Liver (tissue), 9 donors: ENCODE data around the gene LPAR1. TPM values are rescaled to one million over a fixed set of nuclear protein-coding genes. Genes with fewer than 3 reads are reported as not detected.

ENCODE experiments used
- DNase-seq: peaks from one replicate; pipeline ENCODE4 v3.0.0-alpha.2; 2017; ENCODE audit warnings: low spot score
- H3K27ac ChIP-seq, 2 donors: one replicate each; pipeline ENCODE4 v1.7.0; 2013; ENCODE audit warnings: inconsistent platforms in 2 of 2, low read length in 2 of 2, control low read depth in 1 of 2, low read depth in 1 of 2, mild to moderate bottlenecking in 1 of 2
- H3K27me3 ChIP-seq, 4 donors: one replicate each; pipeline versions ENCODE4 v1.6.1 to v1.7.0; 2013; ENCODE audit warnings: low read length in 3 of 4, inconsistent platforms in 1 of 4, mild to moderate bottlenecking in 1 of 4, moderate library complexity in 1 of 4; ENCODE audit not compliant: control insufficient read depth in 4 of 4, insufficient read depth in 4 of 4
- H3K36me3 ChIP-seq, 4 donors: one replicate each; pipeline versions ENCODE4 v1.6.1 to v1.7.0; 2013; ENCODE audit warnings: low read length in 3 of 4, mild to moderate bottlenecking in 3 of 4, low read depth in 1 of 4, moderate library complexity in 1 of 4; ENCODE audit not compliant: control insufficient read depth in 4 of 4, insufficient read depth in 3 of 4
- H3K4me1 ChIP-seq, 4 donors: one replicate each; pipeline versions ENCODE4 v1.6.1 to v1.7.0; 2013; ENCODE audit warnings: low read length in 3 of 4, mild to moderate bottlenecking in 3 of 4, moderate library complexity in 1 of 4; ENCODE audit not compliant: control insufficient read depth in 4 of 4, insufficient read depth in 4 of 4
- H3K4me3 ChIP-seq, 3 donors: one replicate each; pipeline versions ENCODE4 v1.6.1 to v1.7.0; 2013; ENCODE audit warnings: low read length in 3 of 3, control low read depth in 1 of 3, low read depth in 1 of 3, mild to moderate bottlenecking in 1 of 3
- H3K9ac ChIP-seq, 2 donors: one replicate each; pipeline ENCODE4 v1.7.0; 2013; ENCODE audit warnings: low read length in 2 of 2, mild to moderate bottlenecking in 2 of 2, moderate library complexity in 2 of 2, control low read depth in 1 of 2, low read depth in 1 of 2
- H3K9me3 ChIP-seq, 4 donors: one replicate each; pipeline versions ENCODE4 v1.6.1 to v1.7.0; 2013; ENCODE audit warnings: low read length in 3 of 4; ENCODE audit not compliant: control insufficient read depth in 4 of 4
- EGR1 ChIP-seq, 2 donors: IDR thresholded peaks; 2 replicates each; pipeline ENCODE4 v1.6.1; 2016 to 2018; ENCODE audit warnings: antibody characterized with exemption in 2 of 2, low read depth in 2 of 2
- FOXA1 ChIP-seq: IDR thresholded peaks from 2 replicates; pipeline ENCODE4 v1.6.1; 2016; ENCODE audit warnings: antibody characterized with exemption
- FOXA2 ChIP-seq: IDR thresholded peaks from 2 replicates; pipeline ENCODE4 v1.6.1; 2016; ENCODE audit warnings: antibody characterized with exemption
- GABPA ChIP-seq, 2 donors: IDR thresholded peaks in 1 of 2; conservative IDR thresholded peaks in 1 of 2; 2 replicates each; pipeline ENCODE4 v1.6.1; 2016; ENCODE audit warnings: antibody characterized with exemption in 2 of 2, mild to moderate bottlenecking in 1 of 2, moderate library complexity in 1 of 2
- HNF4A ChIP-seq, 2 donors: conservative IDR thresholded peaks; 2 replicates each; pipeline ENCODE4 v1.6.1; 2016; ENCODE audit warnings: antibody characterized with exemption in 2 of 2, mild to moderate bottlenecking in 2 of 2
- HNF4G ChIP-seq: IDR thresholded peaks from 2 replicates; pipeline ENCODE4 v1.6.1; 2016; ENCODE audit warnings: antibody characterized with exemption
- JUND ChIP-seq, 2 donors: IDR thresholded peaks; 2 replicates each; pipeline ENCODE4 v1.6.1; 2016; ENCODE audit warnings: antibody characterized with exemption in 2 of 2
- NR2F2 ChIP-seq: IDR thresholded peaks from 2 replicates; pipeline ENCODE4 v1.6.1; 2016; ENCODE audit warnings: antibody characterized with exemption
- RAD21 ChIP-seq, 2 donors: IDR thresholded peaks; 2 replicates each; pipeline ENCODE4 v1.6.1; 2016; ENCODE audit warnings: antibody characterized with exemption in 2 of 2, mild to moderate bottlenecking in 2 of 2
- SP1 ChIP-seq: IDR thresholded peaks from 2 replicates; pipeline ENCODE4 v1.6.1; 2018; ENCODE audit warnings: antibody characterized with exemption, mild to moderate bottlenecking
- TAF1 ChIP-seq: conservative IDR thresholded peaks from 2 replicates; pipeline ENCODE4 v1.6.1; 2016; ENCODE audit warnings: antibody characterized with exemption, mild to moderate bottlenecking
- YY1 ChIP-seq: IDR thresholded peaks from 2 replicates; pipeline ENCODE4 v1.6.1; 2016; ENCODE audit warnings: antibody characterized with exemption, mild to moderate bottlenecking
- WGBS: extraction: QIAGEN DNeasy Blood & Tissue Kit; methylation state at CpG from one replicate; pipeline ENCODE4 v1.1.7; 2013; 5-methylcytosine and 5-hydroxymethylcytosine counted together
- polyA plus RNA-seq, 2 donors: library from polyadenylated mRNA; stranded (reverse) in 1 of 2; unstranded in 1 of 2; fragments of 200-250 nt in 1 of 2; fragments of >200 nt in 1 of 2; fragmentation: Nextera tagmentation in 1 of 2; extraction: Ambion mirVana in 1 of 2; gene quantifications; one replicate each; pipeline versions ENCODE4 v1.2.1 to v1.2.3, GENCODE V29; 2013 to 2015
- total RNA-seq, 2 donors: library from RNA; depleted of rRNA; stranded (reverse); fragments of >200 nt; gene quantifications; one replicate each; pipeline ENCODE4 v1.2.3, GENCODE V29; 2014
- TF ChIP-seq, protein P1 (sequence below): IDR thresholded peaks from 2 replicates; pipeline ENCODE4 v1.6.1; 2016; ENCODE audit warnings: antibody characterized with exemption
- TF ChIP-seq, protein P2 (sequence below): IDR thresholded peaks from 2 replicates; pipeline ENCODE4 v1.6.1; 2016; ENCODE audit warnings: antibody characterized with exemption
- TF ChIP-seq, protein P3 (sequence below): fragments of 150-350 bp; IDR thresholded peaks from 2 replicates; pipeline ENCODE4 v1.5.1; 2017; ENCODE audit warnings: improper control_type of control experiment, low read depth, low read length; ENCODE audit not compliant: missing input control
- TF ChIP-seq, protein P4 (sequence below): IDR thresholded peaks from 2 replicates; pipeline ENCODE4 v1.6.1; 2016; ENCODE audit warnings: antibody characterized with exemption, mild to moderate bottlenecking
- donor health status: healthy.
- donor health status: healthy.
- donor health status: healthy.
- donor health status: healthy.
- donor health status: healthy.

The LPAR1 gene
- total and polyA plus RNA-seq, 4 donors, result 0.51 to 3.6 (median 1.1) TPM

DNA sequence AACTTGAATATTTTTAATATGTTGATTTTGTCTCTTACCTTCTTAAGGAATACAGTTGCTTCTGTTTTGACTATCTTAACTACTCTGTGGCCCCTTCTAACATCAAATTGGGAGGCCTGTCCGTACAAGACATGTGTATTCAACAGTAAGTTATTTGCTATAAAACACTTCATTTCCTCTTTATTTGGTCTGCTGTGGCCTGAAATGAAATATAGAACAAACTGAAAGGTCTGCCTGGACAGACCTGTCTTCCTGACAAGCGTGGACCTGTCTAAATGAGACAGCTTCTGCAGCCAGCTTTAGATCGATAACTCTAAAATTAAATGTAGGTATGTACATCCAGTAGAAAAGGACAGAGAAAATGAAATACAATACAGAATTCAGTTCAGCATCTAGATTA lies 2.2 kb upstream of the LPAR1 start:
- no peak overlapping the region for H3K27ac ChIP-seq
- H3K27me3 ChIP-seq, result peaks cover 0 to 10% (median 4%) of the 10 kb centered on the region in 4 donors
- WGBS, result 90% methylated on average over 3 of the region's 3 CpGs
- no peak for DNase-seq
- peaks cover 0 to 8% (median 3%) of the 10 kb centered on the region in 4 donors for H3K9me3 ChIP-seq
- H3K36me3 ChIP-seq, result no peaks in the 10 kb centered on the region
- H3K9ac ChIP-seq, result no peak overlapping the region
- no peak for TF ChIP-seq GABPA (IDR thresholded peaks at IDR 0.05 in 1 of 2, conservative IDR thresholded peaks at IDR 0.05 in 1 of 2)
- TF ChIP-seq RAD21 (IDR thresholded peaks at IDR 0.05), result no peak
- TF ChIP-seq, protein P1, sequence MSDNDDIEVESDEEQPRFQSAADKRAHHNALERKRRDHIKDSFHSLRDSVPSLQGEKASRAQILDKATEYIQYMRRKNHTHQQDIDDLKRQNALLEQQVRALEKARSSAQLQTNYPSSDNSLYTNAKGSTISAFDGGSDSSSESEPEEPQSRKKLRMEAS, result no peak
- TF ChIP-seq, protein P2, sequence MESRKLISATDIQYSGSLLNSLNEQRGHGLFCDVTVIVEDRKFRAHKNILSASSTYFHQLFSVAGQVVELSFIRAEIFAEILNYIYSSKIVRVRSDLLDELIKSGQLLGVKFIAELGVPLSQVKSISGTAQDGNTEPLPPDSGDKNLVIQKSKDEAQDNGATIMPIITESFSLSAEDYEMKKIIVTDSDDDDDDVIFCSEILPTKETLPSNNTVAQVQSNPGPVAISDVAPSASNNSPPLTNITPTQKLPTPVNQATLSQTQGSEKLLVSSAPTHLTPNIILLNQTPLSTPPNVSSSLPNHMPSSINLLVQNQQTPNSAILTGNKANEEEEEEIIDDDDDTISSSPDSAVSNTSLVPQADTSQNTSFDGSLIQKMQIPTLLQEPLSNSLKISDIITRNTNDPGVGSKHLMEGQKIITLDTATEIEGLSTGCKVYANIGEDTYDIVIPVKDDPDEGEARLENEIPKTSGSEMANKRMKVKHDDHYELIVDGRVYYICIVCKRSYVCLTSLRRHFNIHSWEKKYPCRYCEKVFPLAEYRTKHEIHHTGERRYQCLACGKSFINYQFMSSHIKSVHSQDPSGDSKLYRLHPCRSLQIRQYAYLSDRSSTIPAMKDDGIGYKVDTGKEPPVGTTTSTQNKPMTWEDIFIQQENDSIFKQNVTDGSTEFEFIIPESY, result no peak
- peaks cover 11 to 28% (median 15%) of the 10 kb centered on the region in 4 donors for H3K4me1 ChIP-seq
- H3K4me3 ChIP-seq, result no peak overlapping the region

DNA sequence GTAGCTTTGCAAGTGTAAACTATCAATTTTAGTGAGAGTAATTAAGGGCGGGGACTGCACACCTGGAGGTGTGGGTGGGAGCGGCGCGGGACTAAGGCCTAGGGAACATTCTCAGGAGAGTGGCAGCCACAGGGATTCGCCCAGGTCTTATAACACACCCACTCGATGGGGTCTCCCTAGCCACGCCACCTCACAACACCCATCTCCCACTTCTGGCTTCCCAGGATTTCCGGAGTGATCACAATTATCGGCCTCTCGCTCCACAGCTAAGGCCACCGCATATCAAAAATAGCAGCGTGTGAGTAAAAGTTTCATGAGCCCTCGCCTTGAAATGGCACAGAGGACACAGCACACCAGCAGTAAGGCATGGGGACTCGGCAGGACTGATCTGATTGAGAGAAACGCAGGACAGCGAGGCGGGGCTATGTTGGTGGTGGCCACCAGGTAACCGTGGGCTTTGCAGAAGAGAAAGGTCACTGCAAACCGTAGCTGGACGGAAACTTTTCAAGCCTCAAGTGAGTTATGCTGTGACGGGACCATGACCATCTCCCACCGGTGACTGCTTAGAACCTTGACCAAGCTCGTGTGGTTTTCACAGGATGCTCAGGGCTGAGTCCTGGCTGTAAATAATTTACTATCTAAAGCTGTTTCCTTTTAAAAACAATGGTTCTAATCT lies 1.1 kb upstream of the LPAR1 start:
- H3K4me3 ChIP-seq, result peak overlapping the region in 2 of 3 donors; percentile 52 to 64
- H3K4me1 ChIP-seq, result peaks cover 11 to 28% (median 15%) of the 10 kb centered on the region in 4 donors
- H3K36me3 ChIP-seq, result no peaks in the 10 kb centered on the region
- DNase-seq, result no peak
- TF ChIP-seq JUND (IDR thresholded peaks at IDR 0.05) (no peak), TAF1 (no peak), HNF4A (conservative IDR thresholded peaks at IDR 0.05) (no peak), HNF4G (no peak), NR2F2 (no peak), EGR1 (IDR thresholded peaks at IDR 0.05; ENCODE audit: low read depth in 2 of 2) (no peak), FOXA1 (no peak), YY1 (no peak), FOXA2 (no peak), RAD21 (IDR thresholded peaks at IDR 0.05) (no peak), SP1 (no peak), GABPA (IDR thresholded peaks at IDR 0.05 in 1 of 2, conservative IDR thresholded peaks at IDR 0.05 in 1 of 2) (no peak)
- TF ChIP-seq, protein P3, sequence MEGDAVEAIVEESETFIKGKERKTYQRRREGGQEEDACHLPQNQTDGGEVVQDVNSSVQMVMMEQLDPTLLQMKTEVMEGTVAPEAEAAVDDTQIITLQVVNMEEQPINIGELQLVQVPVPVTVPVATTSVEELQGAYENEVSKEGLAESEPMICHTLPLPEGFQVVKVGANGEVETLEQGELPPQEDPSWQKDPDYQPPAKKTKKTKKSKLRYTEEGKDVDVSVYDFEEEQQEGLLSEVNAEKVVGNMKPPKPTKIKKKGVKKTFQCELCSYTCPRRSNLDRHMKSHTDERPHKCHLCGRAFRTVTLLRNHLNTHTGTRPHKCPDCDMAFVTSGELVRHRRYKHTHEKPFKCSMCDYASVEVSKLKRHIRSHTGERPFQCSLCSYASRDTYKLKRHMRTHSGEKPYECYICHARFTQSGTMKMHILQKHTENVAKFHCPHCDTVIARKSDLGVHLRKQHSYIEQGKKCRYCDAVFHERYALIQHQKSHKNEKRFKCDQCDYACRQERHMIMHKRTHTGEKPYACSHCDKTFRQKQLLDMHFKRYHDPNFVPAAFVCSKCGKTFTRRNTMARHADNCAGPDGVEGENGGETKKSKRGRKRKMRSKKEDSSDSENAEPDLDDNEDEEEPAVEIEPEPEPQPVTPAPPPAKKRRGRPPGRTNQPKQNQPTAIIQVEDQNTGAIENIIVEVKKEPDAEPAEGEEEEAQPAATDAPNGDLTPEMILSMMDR, result no peak
- TF ChIP-seq, protein P2, result no peak
- TF ChIP-seq, protein P1, result no peak
- TF ChIP-seq, protein P4, sequence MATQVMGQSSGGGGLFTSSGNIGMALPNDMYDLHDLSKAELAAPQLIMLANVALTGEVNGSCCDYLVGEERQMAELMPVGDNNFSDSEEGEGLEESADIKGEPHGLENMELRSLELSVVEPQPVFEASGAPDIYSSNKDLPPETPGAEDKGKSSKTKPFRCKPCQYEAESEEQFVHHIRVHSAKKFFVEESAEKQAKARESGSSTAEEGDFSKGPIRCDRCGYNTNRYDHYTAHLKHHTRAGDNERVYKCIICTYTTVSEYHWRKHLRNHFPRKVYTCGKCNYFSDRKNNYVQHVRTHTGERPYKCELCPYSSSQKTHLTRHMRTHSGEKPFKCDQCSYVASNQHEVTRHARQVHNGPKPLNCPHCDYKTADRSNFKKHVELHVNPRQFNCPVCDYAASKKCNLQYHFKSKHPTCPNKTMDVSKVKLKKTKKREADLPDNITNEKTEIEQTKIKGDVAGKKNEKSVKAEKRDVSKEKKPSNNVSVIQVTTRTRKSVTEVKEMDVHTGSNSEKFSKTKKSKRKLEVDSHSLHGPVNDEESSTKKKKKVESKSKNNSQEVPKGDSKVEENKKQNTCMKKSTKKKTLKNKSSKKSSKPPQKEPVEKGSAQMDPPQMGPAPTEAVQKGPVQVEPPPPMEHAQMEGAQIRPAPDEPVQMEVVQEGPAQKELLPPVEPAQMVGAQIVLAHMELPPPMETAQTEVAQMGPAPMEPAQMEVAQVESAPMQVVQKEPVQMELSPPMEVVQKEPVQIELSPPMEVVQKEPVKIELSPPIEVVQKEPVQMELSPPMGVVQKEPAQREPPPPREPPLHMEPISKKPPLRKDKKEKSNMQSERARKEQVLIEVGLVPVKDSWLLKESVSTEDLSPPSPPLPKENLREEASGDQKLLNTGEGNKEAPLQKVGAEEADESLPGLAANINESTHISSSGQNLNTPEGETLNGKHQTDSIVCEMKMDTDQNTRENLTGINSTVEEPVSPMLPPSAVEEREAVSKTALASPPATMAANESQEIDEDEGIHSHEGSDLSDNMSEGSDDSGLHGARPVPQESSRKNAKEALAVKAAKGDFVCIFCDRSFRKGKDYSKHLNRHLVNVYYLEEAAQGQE, result no peak
- H3K27me3 ChIP-seq, result peaks cover 0 to 17% (median 4%) of the 10 kb centered on the region in 4 donors
- no peak overlapping the region for H3K27ac ChIP-seq
- H3K9me3 ChIP-seq, result no peaks in the 10 kb centered on the region
- no peak overlapping the region for H3K9ac ChIP-seq
- WGBS, result 18% methylated on average over 23 of the region's 23 CpGs
